ENCODE data around the gene BCAR3. TPM values are rescaled to one million over a fixed set of nuclear protein-coding genes. Genes with fewer than 3 reads are reported as not detected.

Gene BCAR3
- total RNA-seq, 1 donor from 2014 or later = 53.8 TPM

DNA sequence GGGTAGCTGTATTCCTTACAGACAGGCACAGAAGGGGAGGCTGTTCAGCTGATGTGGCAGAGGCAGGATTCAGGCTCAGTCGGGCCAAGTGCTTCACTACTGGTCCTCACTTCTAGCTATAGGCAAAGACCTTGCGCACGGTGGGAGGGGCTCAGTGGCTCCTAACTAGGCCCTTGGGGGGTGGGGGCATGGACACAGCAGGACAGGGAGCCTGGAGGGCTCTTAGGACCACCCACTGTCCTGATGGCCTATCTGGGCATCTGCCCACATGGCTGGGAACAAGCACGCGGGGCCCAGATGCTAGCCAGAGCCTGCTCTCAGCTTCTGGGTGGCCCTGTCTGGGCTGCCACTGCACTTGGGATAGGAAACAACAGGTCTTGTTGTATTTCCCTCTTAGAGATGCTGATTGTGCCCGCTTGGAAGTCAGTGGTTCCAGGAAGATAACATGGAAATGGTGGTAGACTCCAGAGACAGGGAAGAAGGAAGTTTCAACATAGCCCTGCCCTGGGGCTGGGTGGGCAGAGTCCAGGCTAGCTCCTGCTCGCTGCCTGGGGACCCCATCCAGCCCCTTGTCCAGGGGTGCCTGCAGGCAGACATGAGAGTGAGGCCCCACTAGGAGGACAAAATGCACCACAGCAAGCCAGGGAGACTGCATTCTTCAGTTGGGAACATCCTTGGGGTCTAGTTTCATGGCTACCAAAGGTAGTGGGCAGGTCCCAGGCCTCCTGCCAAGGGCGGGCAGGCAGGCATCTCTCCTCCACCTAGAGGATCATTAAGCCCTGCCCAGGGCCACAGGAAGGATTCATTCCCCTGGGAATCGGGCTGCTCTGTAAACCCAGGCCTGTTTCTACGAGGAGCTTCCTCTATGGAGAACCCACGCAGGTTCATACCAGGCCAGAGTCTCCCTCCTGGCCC is 102.5 kb downstream of the BCAR3 start:
- DNase-seq (ENCODE audit: low read depth, low spot score) = no peak

DNA sequence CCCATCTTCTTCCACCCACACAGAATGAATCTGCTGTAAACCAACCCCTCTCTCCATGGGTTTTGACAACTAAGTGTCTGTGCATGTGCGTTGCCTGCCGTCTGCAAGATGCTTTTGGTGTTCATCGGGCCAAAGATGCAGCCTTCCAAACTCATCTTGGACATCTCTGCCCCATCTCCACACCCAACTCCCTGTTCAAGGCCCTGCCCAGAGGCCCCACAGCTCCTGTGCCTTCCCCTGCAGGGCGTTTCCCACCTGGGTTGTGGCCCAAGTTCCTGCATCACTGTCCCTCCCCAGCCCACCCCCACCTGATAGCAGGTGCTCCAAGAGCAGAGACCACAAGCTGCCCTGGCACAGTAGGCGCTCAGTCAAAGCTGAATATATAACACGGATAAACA is 103.2 kb downstream of the BCAR3 start:
- DNase-seq (ENCODE audit: low read depth, low spot score) = no peak

DNA sequence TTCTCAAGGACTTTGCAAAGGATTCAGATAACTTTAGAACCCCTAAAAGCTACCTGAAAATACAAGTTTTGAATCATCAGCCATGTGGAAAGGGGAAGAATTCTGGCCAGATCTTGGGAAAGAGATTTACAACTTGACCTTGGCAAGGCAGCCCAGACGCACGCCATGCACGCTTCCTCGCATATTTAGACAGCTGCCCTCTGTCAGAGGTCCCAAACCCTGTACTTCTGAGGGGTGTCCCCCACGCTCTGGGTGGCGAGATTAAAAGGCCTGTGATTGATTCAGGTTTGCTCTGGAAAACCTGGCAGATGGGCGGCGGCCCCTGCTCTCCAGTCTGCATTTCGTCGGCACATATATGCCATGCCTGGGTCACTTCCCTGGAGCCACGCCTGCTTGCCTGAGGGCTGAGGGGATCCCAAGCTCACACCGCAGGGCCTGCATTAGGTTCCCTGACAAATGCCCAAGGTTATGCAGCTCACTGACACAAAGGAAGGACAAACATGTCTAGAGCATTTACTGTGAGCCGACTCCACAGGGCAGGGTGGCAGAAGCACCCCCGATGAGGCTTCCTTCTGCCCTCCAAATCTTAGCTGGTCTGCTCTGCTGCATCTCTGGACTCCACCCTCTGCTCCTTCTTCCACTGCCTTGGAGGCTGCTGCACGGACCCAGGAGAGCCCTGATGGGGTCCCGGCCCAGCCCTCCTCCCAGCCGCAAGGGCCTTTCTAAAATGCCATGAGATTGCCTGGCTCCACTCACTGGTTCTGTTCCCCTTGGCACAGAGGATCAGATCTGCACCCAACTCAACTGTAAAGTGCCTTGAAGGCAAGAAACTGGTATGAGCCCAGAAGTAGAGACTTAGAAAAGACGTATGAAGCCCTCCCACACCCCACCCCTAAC is 103.9 kb downstream of the BCAR3 start:
- DNase-seq (ENCODE audit: low read depth, low spot score) = no peak

DNA sequence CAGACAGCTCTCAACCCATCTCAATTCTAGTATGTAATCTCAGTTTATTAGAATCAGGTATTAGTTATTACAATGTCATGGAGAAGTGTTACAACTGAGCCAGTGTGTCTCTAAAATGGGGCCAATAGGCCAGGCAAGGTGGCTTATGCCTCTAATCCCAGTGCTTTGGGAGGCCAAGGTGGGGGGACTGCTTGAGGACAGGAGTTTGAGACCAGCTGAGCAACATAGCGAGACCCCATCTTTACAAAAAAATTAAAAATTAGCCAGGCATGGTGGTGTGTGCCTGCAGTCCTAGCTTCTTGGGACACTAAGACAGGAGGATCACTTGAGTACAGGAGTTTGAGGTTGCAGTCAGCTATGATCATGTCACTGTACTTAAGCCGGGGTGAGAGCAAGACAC is 104.9 kb downstream of the BCAR3 start:
- no peak for DNase-seq (ENCODE audit: low read depth, low spot score)

DNA sequence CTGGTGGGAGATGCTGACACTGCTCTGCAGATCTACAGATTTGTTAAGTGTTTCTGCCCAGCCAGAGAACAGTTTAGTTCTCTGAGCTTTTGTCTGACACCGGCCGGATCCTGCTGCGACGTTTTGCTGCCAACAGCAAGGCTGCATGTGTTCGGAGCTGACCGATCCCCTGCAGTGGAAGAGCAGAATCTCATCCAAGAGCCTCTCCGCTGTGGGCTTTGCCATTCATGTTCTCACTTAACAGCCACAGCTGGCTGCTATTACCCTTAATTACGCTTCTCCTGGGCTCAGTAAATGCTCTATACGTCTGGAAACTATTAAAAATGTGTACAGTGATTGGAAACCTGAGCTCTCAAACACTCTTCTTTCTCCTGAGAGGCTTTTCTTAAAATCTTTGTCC is 105.3 kb downstream of the BCAR3 start:
- DNase-seq (ENCODE audit: low read depth, low spot score) = no peak

DNA sequence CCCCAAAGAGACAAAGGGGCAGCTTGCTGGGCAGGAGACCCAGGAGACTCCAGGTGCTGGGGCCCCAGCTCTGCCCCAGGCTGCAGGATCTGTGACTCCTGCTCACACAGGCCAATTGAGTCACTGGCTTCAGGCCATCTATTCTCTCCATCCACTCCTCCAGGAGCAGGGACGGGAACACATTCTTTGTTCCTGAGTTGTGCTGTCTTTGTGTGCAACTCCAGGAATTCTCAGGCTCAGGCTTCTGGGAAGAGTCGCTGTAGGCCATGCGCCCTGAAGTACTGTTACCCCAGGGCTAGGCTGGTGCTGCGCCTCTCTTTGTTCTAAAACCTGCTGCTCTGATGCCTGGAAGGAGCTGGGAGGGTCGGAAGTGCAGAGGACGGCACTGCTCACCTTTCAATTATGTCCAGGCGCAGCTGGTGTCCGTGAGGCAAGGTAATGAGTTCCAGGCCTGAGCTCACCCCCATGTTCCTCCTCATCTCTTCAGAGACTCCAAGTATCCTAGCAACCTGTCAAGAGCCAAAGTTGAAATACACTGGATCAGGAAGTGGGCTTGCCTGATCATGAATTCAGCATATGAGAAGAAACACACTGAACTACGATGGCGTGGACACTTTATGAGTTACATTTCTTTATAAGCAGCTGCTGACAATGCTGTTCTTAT is 105.9 kb downstream of the BCAR3 start:
- DNase-seq (ENCODE audit: low read depth, low spot score) = no peak

DNA sequence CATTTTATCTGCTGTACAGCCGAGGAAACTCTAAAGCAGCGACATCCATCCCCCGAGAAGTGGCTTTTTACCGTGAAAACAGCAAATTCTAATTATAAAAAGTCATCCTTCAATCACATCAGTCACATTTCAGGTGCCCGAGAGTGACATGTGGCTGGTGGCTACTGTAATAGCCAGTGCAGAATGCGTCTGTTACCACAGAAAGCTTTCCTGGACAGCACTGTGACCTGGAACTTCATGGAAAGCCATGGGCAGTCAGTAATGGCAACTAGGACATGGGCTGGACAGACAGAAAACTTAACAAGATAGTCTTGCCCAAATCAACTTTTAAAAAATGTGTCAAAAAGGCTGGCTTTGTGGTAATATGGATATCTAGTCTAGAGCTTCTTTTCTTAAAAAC is 106.6 kb downstream of the BCAR3 start:
- no peak for DNase-seq (ENCODE audit: low read depth, low spot score)

DNA sequence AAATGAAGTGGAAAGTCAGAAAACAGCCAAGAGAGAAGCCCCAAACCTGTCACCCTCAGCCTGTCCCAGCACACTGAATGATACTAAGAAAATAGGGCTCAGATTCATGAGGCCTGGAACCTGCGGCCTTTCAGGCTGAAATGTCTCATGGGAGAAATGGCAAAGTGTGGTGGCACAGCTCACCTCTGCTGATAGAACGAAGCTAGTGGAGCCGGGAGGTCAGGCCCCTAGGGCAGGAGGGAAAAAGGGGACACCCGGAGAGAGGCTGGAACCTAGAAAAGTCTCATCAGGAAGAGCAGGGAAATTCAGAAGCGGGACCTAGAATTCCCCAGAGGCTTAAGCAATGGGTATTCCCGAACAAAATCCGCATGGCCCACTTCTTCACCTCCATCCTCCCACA is 107.1 kb downstream of the BCAR3 start:
- no peak for DNase-seq (ENCODE audit: low read depth, low spot score)

DNA sequence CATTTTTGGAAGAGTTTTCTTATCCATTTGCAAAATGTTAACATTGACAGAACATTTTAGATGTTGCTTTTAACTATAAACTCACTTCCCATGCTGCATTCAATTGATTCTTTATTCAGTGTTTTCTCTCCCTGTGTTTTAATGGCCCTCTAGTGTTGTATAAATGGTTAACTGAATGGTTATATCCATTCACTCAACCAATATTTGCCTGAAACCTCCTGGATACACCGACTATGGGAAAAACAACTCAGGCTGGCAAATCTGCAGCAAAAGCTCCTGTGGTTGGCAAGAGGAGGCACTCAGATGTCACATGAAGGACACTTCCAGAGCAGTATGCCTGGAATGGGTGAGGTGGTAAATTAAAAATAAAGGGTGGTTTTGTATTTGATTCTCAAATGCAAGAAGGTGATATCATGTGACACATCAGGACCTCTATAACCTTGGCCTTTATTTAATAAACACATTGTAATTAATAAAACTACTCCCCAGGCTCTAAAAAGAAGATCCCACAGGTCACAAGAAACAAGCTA is 107.6 kb downstream of the BCAR3 start:
- DNase-seq (ENCODE audit: low read depth, low spot score) = no peak

DNA sequence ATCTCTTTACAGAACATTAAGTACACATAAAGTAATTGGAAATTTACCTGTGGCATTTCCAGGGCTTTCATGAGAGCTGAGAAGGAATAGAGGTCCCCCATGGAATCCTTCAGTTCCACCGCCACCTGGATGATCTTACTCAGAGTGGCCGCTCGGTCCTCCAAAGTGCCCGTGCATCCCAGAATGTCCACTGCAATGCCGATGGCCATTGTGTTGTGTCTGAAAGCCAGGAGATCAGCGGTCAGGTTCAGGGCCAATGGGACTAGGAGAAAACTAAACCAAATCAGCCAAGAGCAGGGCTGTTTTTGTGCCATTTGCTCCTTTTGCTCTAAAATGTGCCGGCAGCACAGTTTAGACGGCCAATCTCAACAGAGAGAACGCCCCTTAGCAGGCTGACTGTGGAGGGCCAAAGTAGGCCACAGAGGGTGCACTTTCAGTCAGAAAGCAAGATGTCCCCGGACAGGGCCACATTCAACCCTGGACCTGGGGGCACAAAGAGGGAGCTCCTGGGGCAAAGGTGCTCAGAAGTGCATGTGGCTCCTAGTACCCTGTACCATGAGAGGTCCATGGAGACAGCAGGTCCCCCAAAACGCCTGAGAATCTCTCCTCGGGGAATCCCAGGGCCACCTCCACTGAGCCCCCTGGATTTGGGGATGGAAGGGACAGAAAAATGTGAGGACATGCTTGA is 109.9 kb downstream of the BCAR3 start:
- no peak for DNase-seq (ENCODE audit: low read depth, low spot score)

DNA sequence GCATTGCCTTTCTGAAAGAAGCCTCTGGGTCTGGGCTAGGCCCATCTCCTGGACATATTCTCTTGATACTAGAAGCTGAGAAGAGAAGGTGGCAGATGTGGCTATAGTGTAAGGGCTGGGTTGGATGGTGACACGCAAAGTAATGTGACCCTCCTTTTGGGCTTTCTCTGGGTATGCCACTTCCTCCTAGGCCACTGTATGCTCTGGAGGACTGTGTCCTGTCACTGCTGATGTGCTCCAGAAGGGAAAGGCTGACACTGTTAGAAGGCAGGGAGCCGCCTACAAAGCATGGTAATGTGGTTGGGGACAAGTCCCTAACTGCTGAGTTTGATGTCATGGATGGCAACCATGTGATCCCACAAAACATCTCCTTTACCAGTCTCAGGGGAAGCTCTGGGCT is 112.1 kb downstream of the BCAR3 start:
- DNase-seq (ENCODE audit: low read depth, low spot score) = no peak

DNA sequence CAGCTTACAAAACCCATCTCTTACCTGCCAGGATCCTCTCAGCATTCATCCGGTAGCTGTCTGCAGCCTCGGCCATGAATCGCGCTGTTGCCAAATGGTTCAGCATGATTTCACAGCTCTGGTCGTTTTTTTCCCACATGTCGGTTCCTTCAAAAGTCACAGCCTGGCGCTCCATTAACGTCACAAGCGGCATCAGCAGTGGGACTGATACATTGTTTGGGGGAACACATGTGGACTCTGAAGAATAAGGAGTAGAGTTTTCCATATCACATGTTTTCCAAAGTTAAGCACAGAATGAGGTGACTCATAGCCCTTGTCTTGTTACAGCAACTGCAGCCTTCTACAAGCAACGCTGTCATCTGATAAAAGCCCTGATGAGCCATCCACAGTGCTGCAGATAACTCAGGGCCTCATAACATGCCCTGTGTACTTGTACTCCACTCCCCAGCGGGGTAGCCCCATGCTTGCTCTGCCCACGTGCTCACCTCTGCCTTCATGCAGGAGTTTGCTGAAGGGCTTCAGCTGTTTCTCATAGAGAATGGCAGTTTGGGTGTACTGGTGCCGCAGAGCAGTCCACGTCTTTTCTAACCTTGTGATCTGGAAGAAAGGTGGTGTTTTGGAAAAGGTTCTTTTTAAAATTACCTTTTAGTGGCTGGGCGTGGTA is 114.2 kb downstream of the BCAR3 start:
- no peak for DNase-seq (ENCODE audit: low read depth, low spot score)

DNA sequence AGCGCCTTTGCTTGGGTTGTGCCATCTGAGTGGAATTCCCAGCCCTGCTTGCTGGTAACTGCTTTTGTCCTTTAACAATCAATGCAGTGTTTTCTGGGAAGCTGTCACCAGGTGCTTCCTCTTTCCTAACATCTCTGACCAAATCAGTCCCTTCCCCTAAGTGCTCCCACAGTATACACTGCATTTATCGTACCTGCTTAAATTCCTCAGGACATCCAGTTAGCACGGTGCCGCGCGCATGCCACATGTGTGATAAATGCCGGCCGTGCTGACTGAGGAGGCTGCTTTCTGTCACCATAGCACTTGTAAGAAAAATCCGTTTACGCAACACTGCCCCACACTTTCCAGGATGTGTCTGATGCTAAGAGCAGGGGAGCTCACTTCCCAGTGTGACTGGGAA is 115.4 kb downstream of the BCAR3 start:
- no peak for DNase-seq (ENCODE audit: low read depth, low spot score)

DNA sequence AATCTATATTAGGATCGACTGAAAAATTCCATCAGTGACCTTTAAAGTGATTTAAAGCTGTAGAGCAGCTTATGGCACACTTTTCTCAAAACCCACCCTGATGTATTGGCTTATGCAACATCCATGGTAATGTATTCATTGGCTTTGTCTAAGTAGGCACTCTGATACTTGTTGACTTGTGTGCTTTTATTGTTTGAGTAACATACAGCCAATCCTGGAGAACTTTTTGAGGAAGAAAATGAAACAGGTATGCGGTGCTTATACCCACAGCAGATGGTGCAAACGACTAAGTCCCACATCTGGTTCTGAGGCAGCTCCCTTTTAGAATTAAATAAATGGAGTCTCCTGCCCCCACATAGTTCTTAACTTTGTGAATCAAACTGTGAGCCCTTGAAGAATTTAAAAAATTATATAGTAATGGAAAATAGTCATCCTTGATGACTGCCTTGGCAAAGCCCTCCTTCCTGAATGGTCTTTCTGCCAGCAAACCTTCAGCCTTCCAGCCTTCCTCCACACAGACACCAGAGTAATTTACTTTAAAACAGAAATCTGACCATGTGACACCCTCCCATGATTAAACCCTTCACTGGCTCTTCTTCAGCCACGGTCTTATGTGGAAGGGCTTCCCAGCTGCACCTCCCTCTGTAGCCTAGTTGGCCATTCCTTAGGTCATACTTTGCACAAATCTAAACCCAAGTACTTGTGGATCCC is 116.0 kb downstream of the BCAR3 start:
- DNase-seq (ENCODE audit: low read depth, low spot score) = no peak

DNA sequence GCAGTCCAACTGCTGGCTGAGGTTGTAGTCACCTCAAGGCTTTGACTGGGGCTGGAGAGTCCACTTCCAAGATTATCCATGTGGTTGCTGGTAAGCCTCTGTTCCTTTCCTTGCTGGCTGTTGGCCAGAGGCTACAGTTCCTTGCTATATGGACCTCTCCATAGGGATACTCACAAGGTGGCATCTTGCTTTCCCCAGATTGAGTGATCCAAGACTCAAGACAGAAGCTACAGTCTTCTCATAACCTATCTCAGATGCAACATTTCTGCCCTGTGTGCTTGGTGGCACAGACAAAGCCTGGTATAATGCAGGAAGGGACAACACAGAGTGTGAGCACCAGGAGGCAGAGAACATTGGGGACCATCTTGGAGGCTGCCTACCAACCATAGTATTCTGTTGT is 121.9 kb downstream of the BCAR3 start:
- DNase-seq (ENCODE audit: low read depth, low spot score) = no peak

DNA sequence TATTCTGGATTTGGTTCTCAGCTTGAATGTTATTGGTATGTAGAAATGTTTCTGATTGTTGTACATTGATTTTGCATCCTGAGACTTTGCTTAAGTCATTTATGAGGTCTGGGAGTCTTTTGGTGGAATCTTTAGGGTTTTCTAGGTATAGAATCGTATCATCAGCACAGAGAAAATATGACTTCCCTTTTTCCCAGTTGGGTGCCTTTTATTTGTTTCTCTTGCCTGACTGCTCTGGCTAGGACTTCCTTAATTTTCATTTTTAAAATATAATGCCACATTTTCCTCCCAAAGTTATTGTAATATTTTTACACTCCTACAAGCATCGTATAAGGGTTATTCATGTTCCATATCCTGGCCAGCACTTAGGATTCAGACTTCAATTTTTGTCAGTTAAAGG is 122.6 kb downstream of the BCAR3 start:
- DNase-seq (ENCODE audit: low read depth, low spot score) = no peak

DNA sequence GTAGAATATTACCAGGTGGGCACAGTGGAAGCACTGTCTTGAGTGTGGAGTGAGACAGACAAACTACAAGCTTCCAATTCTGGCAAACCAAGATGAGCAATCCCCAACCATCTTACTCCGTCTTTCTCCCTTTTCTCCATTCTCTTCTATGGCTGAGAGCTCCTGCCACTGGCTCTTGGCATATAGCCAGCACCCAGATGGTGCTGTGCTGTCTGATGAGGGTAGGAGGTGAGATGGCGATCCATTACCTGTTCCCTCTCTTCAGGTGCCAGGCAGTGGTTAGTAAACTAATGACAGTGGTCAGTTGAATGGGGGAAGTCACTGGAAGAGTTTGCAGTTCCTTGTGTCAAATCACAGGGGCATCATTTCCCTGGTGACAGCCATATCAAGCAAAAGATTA is 125.3 kb downstream of the BCAR3 start:
- no peak for DNase-seq (ENCODE audit: low read depth, low spot score)

DNA sequence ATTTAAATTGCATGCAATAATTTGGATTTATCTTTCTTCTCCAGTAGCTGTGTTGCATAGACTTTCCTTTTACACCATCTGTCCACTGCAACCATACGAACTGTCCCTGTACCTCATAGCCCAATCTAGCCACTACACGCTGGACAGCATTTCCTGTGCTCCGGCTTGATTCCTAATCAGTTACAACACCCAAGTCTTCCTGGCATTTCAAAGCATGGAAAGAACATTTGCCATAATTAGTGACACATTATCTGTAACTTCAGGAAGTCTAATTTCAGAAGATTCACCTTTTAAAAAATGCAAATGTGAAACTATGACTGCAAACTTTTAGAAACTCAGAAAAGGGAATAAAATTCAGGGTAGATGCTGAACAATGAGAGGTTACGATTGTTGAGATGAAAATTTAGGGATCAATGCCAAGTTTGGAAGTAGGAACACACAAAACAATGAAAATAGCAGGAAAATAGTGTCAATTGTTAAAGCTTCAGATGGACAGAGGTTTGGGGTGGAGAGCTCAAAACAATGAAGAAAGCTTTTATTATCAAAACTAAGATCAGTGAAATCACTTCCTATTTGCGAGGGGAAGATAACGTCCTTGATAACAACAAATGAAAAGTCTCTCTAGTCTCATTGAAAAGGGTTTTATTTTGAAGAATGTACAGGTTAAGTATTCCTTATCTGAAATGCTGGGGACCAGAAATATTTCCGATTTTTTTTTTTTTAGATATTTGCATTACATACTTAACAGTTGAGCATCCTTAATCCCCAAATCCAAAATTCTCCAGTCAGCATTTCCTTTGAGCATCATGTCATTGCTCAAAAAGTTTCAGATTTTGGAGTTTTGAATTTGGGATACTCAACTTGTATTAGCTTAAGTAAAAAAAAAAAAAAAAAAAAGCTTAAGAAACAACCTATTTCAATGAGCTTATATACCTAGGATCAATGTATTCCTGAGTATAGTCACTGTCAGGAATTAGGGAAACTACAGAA is 126.5 kb downstream of the BCAR3 start:
- no peak for DNase-seq (ENCODE audit: low read depth, low spot score)

Data from pulmonary artery endothelial cell (primary cell).